SK-N-SH treated with all-trans-retinoic acid at 6 μM for 48 hours (cell line): ENCODE measurements around the gene ATXN7.

ENCODE experiments used
- ATAC-seq: fragments of 200-7000 bp; cut with Tn5 transposase; 3 replicates; pipeline ENCODE4 v1.9.1; 2020; ENCODE audit warnings: mild to moderate bottlenecking, moderate library complexity
- ARNTL ChIP-seq: fragments of 450-650 bp; formaldehyde crosslinking; IDR thresholded peaks from 2 replicates; pipeline ENCODE4 v1.5.0; 2020; ENCODE audit warnings: low read depth, mild to moderate bottlenecking, moderate library complexity, borderline replicate concordance
- CSDC2 ChIP-seq: fragments of 250-450 bp; sonication (Bioruptor Pico); IDR thresholded peaks from 2 replicates; pipeline ENCODE4 v1.5.0; 2020; ENCODE audit warnings: mild to moderate bottlenecking, moderate library complexity
- CSRNP3 ChIP-seq: fragments of 250-450 bp; sonication (Bioruptor Pico); IDR thresholded peaks from 2 replicates; pipeline ENCODE4 v1.5.1; 2021; ENCODE audit warnings: mild to moderate bottlenecking, moderate library complexity
- ISL1 ChIP-seq: fragments of 250-450 bp; sonication (Bioruptor Pico); IDR thresholded peaks from 2 replicates; pipeline ENCODE4 v2.1.2; 2022; ENCODE audit warnings: mild to moderate bottlenecking, moderate library complexity
- OSR1 ChIP-seq: fragments of 250-450 bp; sonication (Bioruptor Pico); IDR thresholded peaks from 2 replicates; pipeline ENCODE4 v1.8.0; 2022; ENCODE audit warnings: moderate library complexity, mild to moderate bottlenecking, inconsistent platforms
- PPARA ChIP-seq: fragments of 250-450 bp; sonication (Bioruptor Pico); IDR thresholded peaks from 2 replicates; pipeline ENCODE4 v1.5.0; 2020; ENCODE audit warnings: mild to moderate bottlenecking, borderline replicate concordance
- RARB ChIP-seq: fragments of 250-450 bp; sonication (Bioruptor Pico); IDR thresholded peaks from 2 replicates; pipeline ENCODE4 v1.8.0; 2021; ENCODE audit warnings: mild to moderate bottlenecking, moderate library complexity
- SNAI2 ChIP-seq: fragments of 250-450 bp; sonication (Bioruptor Pico); IDR thresholded peaks from 2 replicates; pipeline ENCODE4 v1.5.0; 2020; ENCODE audit warnings: mild to moderate bottlenecking, moderate library complexity
- TCF4 ChIP-seq: fragments of 250-450 bp; sonication (Bioruptor Pico); IDR thresholded peaks from 2 replicates; pipeline ENCODE4 v1.8.0; 2021; ENCODE audit warnings: mild to moderate bottlenecking, moderate library complexity, borderline replicate concordance
- TOX ChIP-seq: fragments of 250-450 bp; sonication (Bioruptor Pico); IDR thresholded peaks from 2 replicates; pipeline ENCODE4 v1.8.0; 2021; ENCODE audit warnings: mild to moderate bottlenecking, moderate library complexity, borderline replicate concordance
- TSHZ2 ChIP-seq: fragments of 250-450 bp; sonication (Bioruptor Pico); IDR thresholded peaks from 2 replicates; pipeline ENCODE4 v1.5.0; 2020; ENCODE audit warnings: mild to moderate bottlenecking, moderate library complexity
- ZC3H10 ChIP-seq: fragments of 250-450 bp; sonication (Bioruptor Pico); IDR thresholded peaks from 2 replicates; pipeline ENCODE4 v1.5.1; 2021; ENCODE audit warnings: mild to moderate bottlenecking, moderate library complexity
- ZFP3 ChIP-seq: fragments of 250-450 bp; sonication (Bioruptor Pico); IDR thresholded peaks from 2 replicates; pipeline ENCODE4 v1.5.0; 2020; ENCODE audit warnings: mild to moderate bottlenecking, moderate library complexity
- ZFP30 ChIP-seq: fragments of 450-650 bp; formaldehyde crosslinking; IDR thresholded peaks from 2 replicates; pipeline ENCODE4 v1.5.0; 2022; ENCODE audit warnings: mild to moderate bottlenecking, moderate library complexity
- ZNF565 ChIP-seq: fragments of 450-650 bp; formaldehyde crosslinking; conservative IDR thresholded peaks from 2 replicates; pipeline ENCODE4 v1.5.0; 2020; ENCODE audit warnings: low read depth, mild to moderate bottlenecking, moderate library complexity
- ZNF70 ChIP-seq: fragments of 450-650 bp; formaldehyde crosslinking; IDR thresholded peaks from 2 replicates; pipeline ENCODE4 v1.5.0; 2020; ENCODE audit warnings: mild to moderate bottlenecking, moderate library complexity
- ZNF8 ChIP-seq: fragments of 450-650 bp; formaldehyde crosslinking; IDR thresholded peaks from 2 replicates; pipeline ENCODE4 v1.5.0; 2020; ENCODE audit warnings: mild to moderate bottlenecking, moderate library complexity
- TF ChIP-seq, protein P1 (sequence below): fragments of 250-450 bp; sonication (Bioruptor Pico); IDR thresholded peaks from 2 replicates; pipeline ENCODE4 v1.5.1; 2020; ENCODE audit warnings: low read depth, mild to moderate bottlenecking, moderate library complexity

ATXN7 gene

DNA sequence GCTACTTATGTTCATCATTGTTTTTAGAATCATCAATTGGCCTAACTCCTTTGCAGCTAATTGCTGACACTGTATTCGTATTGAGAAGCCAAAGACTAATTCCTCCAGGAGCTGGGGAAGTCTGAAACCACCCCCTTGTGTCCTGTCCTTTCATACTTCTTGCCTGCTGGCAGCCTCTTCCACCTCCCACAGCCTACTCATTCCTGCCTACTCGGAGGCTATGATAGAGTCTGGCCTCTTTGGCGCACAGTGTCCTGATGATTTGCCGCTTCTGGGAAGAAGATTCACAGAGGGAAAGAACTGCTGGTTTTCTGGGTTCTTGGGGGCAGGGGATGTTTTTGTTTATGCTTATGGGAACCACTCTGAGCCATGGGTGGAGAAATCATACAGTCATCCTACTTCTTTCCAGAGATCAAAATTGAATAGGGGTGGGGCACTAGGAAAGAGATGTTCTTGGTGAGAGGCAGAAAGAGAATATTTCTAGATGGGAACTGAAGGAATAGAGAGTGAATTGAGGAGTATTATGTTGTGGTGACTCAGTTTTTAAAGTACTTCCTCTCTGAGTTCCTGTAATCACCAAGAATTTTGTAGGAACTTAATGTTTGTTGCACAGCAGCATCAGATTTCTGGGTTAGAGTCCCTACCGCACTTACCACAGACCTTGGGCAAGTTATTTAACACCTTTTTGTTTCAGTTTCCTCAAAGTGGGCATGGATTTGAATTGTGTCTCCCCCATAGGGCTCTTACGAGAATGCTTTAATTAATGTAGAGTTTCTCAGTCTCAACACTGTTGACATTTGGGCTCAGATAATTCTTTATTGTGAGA, 70.6 kb downstream of the ATXN7 start (continued):
- TF ChIP-seq, protein P1, sequence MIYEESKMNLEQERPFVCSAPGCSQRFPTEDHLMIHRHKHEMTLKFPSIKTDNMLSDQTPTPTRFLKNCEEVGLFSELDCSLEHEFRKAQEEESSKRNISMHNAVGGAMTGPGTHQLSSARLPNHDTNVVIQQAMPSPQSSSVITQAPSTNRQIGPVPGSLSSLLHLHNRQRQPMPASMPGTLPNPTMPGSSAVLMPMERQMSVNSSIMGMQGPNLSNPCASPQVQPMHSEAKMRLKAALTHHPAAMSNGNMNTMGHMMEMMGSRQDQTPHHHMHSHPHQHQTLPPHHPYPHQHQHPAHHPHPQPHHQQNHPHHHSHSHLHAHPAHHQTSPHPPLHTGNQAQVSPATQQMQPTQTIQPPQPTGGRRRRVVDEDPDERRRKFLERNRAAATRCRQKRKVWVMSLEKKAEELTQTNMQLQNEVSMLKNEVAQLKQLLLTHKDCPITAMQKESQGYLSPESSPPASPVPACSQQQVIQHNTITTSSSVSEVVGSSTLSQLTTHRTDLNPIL = no peak
- TF ChIP-seq ZNF8 (CRISPR knock-in tag) = no peak
- TF ChIP-seq ISL1 (CRISPR knock-in tag) = no peak
- TF ChIP-seq SNAI2 (CRISPR knock-in tag) = no peak
- TF ChIP-seq, all 23 proteins: peak for 0

GRCh38 chr3:63936925-63937324, 73.3 kb downstream of the ATXN7 start:
- ATAC-seq = no peak
- TF ChIP-seq TOX (CRISPR knock-in tag) (no peak), CSRNP3 (CRISPR knock-in tag) (no peak), OSR1 (CRISPR knock-in tag) (no peak), ZNF70 (no peak), ISL1 (CRISPR knock-in tag) (no peak), TCF4 (CRISPR knock-in tag) (peak; percentile 27; the same call in 1 of the 2 replicates)
- TF ChIP-seq, all 23 proteins: peak for 1

DNA sequence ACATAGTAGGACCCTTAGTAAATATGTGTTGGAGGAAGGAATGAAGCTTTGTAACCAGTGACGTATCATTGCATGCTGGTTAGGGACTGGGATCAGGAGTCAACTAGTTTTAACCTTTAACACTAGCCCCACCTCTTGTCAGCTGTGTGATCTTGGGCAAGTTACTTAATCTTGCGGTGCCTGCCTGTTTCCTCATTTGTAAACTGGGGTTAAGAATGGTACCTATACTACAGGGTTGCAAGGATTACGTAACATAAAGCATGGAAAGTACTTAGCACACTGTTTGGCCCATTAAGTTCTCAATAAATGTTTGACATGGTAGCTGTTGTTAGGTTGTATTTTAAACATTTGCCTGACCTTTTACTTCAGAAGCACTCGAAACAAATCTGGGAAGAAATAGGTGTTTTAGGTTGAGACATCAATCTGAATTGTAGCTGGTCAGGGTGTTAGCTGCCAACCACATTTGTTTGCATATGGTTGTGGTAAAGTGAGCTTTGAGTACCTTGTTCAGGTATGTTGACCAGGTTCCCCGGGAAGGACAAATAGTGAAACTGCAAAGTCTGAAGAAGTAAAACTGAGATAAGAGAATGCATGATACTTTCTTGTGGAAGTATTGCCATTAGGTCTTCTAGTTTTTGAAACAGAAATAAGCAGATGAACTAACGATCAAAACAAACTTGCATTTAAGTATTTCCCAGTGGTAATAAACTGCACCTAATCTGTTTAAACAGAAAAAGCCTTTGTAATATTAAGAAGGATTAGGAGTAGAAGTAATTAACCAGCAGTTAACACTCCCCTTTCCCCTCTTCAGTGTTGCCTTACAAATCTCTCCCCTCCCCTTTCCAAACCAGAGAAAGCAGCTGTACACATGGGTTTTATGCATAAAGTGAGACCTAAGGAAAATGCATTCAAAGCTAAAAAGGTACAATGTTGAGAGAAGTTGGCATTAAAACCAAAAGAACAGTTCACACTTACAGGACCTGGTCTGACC, 74.3 kb downstream of the ATXN7 start:
- ATAC-seq = no peak
- no peak for TF ChIP-seq TCF4 (CRISPR knock-in tag)
- TF ChIP-seq ZNF70 = no peak
- no peak for TF ChIP-seq SNAI2 (CRISPR knock-in tag)

GRCh38 chr3:63940389-63940757, 76.7 kb downstream of the ATXN7 start:
- ATAC-seq = no peak
- TF ChIP-seq TSHZ2 (CRISPR knock-in tag) (no peak), RARB (CRISPR knock-in tag) (no peak), PPARA (no peak), ZNF565 (CRISPR knock-in tag) (no peak), ZNF8 (CRISPR knock-in tag) (no peak), ZFP3 (CRISPR knock-in tag) (no peak), ZC3H10 (CRISPR knock-in tag) (no peak), CSDC2 (CRISPR knock-in tag) (no peak), TOX (CRISPR knock-in tag) (no peak), ZFP30 (CRISPR knock-in tag) (no peak), SNAI2 (CRISPR knock-in tag) (no peak), ARNTL (CRISPR knock-in tag) (no peak), CSRNP3 (CRISPR knock-in tag) (no peak)
- TF ChIP-seq, protein P1 = no peak
